Endothelial cell of umbilical vein (primary cell): ENCODE data around the gene MYO15A. TPM values are rescaled to one million over a fixed set of nuclear protein-coding genes. Genes with fewer than 3 reads are reported as not detected.

ENCODE experiments used
- BruUV-seq: library from RNA; stranded (reverse); fragments of 400-500 nt; replicated peaks from 2 replicates; lab custom pipeline; 2021; lab: Mats Ljungman, UMichigan
- CTCF ChIA-PET: fragments of 300-600, 350-600 bp; sonication (Branson Sonifier 250); formaldehyde crosslinking; loops from one replicate; lab custom pipeline; 2021; ENCODE audit warnings: antibody characterized with exemption, inconsistent platforms; lab: Charles Lee
- POLR2A ChIA-PET: fragments of 300-600, 350-600 bp; sonication (Branson Sonifier 250); formaldehyde crosslinking; loops from one replicate; lab custom pipeline; 2021; ENCODE audit warnings: antibody characterized with exemption, inconsistent platforms; lab: Charles Lee
- DNase-seq: peaks from one replicate; pipeline ENCODE4 v3.0.0-alpha.2; 2011; ENCODE audit warnings: low read depth, low spot score
- FAIRE-seq: peaks from 2 replicates; lab custom pipeline; 2011; peaks lifted over from hg19 to GRCh38; lab: Jason Lieb, UNC
- H2AFZ ChIP-seq: 2 replicates; pipeline ENCODE4 v1.6.0; 2012; ENCODE audit warnings: low read depth, low read length, control low read depth, inconsistent platforms
- H3K27ac ChIP-seq: 2 replicates; pipeline ENCODE4 v1.5.1; 2011; ENCODE audit warnings: low read depth, mild to moderate bottlenecking, control low read depth, low read length, moderate library complexity; ENCODE audit not compliant: insufficient read depth
- H3K27me3 ChIP-seq, 2 experiments: 2 replicates each; pipeline versions ENCODE4 v1.6.0 to v1.6.1; 2011; ENCODE audit warnings: low read length in 2 of 2, mixed read lengths in 1 of 2; ENCODE audit not compliant: control insufficient read depth in 2 of 2, insufficient read depth in 2 of 2
- H3K36me3 ChIP-seq, 2 experiments: 2 replicates in 1 of 2; 3 replicates in 1 of 2; pipeline ENCODE4 v1.5.1; 2011; ENCODE audit warnings: low read length in 2 of 2, mild to moderate bottlenecking in 1 of 2, moderate library complexity in 1 of 2; ENCODE audit not compliant: control insufficient read depth in 2 of 2, insufficient read depth in 2 of 2; ENCODE audit errors: extremely low read depth in 1 of 2
- H3K4me1 ChIP-seq: 3 replicates; pipeline ENCODE4 v1.5.1; 2011; ENCODE audit warnings: mild to moderate bottlenecking, low read length; ENCODE audit not compliant: control insufficient read depth, insufficient read depth; ENCODE audit errors: extremely low read depth
- H3K4me2 ChIP-seq: 2 replicates; pipeline ENCODE4 v1.6.1; 2011; ENCODE audit warnings: low read length, control low read depth, mixed read lengths; ENCODE audit not compliant: insufficient read depth
- H3K4me3 ChIP-seq, 3 experiments: fragments of 200-600 bp in 1 of 3; sonication (generic), shearing (Covaris generic) in 1 of 3; replicated peaks in 1 of 3; 2 replicates each; pipeline ENCODE4 v1.5.1; 2011 to 2016; ENCODE audit warnings: control low read depth in 3 of 3, low read length in 3 of 3, mild to moderate bottlenecking in 2 of 3, inconsistent platforms in 1 of 3, low read depth in 1 of 3, moderate library complexity in 1 of 3; ENCODE audit not compliant: insufficient read depth in 1 of 3
- H3K79me2 ChIP-seq: 2 replicates; pipeline ENCODE4 v1.6.0; 2012; ENCODE audit warnings: low read length, inconsistent platforms; ENCODE audit not compliant: control insufficient read depth, insufficient read depth
- H3K9ac ChIP-seq: replicated peaks from 2 replicates; pipeline ENCODE3; 2011; ENCODE audit warnings: low read length, control low read depth; ENCODE audit not compliant: insufficient read depth; ENCODE audit errors: extremely low read depth
- H3K9me1 ChIP-seq: replicated peaks from 3 replicates; pipeline ENCODE4 v1.6.0; 2011; ENCODE audit warnings: mild to moderate bottlenecking, low read length; ENCODE audit not compliant: control insufficient read depth, insufficient read depth; ENCODE audit errors: extremely low read depth
- H3K9me3 ChIP-seq: replicated peaks from 2 replicates; pipeline ENCODE4 v1.5.1; 2012; ENCODE audit warnings: low read length, inconsistent platforms; ENCODE audit not compliant: control insufficient read depth, insufficient read depth
- H4K20me1 ChIP-seq: replicated peaks from 2 replicates; pipeline ENCODE3; 2011; ENCODE audit warnings: mild to moderate bottlenecking, low read length; ENCODE audit not compliant: control insufficient read depth, insufficient read depth; ENCODE audit errors: extremely low read depth
- CTCF ChIP-seq, 2 donors: IDR thresholded peaks; 1 replicate in 1 of 2; 2 replicates in 1 of 2; pipeline ENCODE4 v1.5.1; 2011; ENCODE audit warnings: low read length in 2 of 2, mild to moderate bottlenecking in 2 of 2, moderate library complexity in 2 of 2, control low read depth in 1 of 2, inconsistent platforms in 1 of 2, low read depth in 1 of 2; ENCODE audit not compliant: insufficient read depth in 1 of 2; ENCODE audit errors: extremely low read depth in 1 of 2
- EZH2 ChIP-seq: IDR thresholded peaks from 2 replicates; pipeline ENCODE4 v1.6.1; 2012; ENCODE audit warnings: borderline replicate concordance, low read depth, mild to moderate bottlenecking, moderate library complexity, low read length, inconsistent platforms; ENCODE audit not compliant: severe bottlenecking
- FOS ChIP-seq: IDR thresholded peaks from 2 replicates; pipeline ENCODE4 v1.6.1; 2011; ENCODE audit warnings: mild to moderate bottlenecking, low read length, moderate library complexity, borderline replicate concordance; ENCODE audit not compliant: insufficient read depth
- GATA2 ChIP-seq: IDR thresholded peaks from 2 replicates; pipeline ENCODE4 v1.7.0; 2011; ENCODE audit warnings: low read depth, mild to moderate bottlenecking, moderate library complexity, mixed read lengths, low read length; ENCODE audit not compliant: insufficient read length, insufficient read depth
- JUN ChIP-seq: IDR thresholded peaks from 2 replicates; pipeline ENCODE4 v1.6.1; 2011; ENCODE audit warnings: borderline replicate concordance, low read depth; ENCODE audit not compliant: insufficient read length, insufficient read depth
- MAX ChIP-seq: IDR thresholded peaks from 2 replicates; pipeline ENCODE4 v1.6.1; 2011; ENCODE audit not compliant: insufficient read depth, insufficient read length
- MYC ChIP-seq: IDR thresholded peaks from one replicate; pipeline ENCODE4 v1.6.1; 2011; ENCODE audit warnings: mild to moderate bottlenecking, low read depth, low read length
- POLR2A ChIP-seq: IDR thresholded peaks from 2 replicates; pipeline ENCODE4 v1.6.1; 2012; ENCODE audit warnings: low read depth, mild to moderate bottlenecking, control low read depth, low read length
- POLR2AphosphoS5 ChIP-seq: IDR thresholded peaks from 2 replicates; pipeline ENCODE4 v1.6.1; 2012; ENCODE audit warnings: low read depth, mild to moderate bottlenecking, control low read depth, low read length, moderate library complexity; ENCODE audit not compliant: insufficient read depth
- dilution Hi-C: fragments of 300-500 bp; cut with MboI; formaldehyde crosslinking; loops from one replicate; pipeline ENCODE4 v1.15.0; 2019; ENCODE audit warnings: low sequenced_read_pairs; ENCODE audit not compliant: extremely low pct_ligation_motif_present
- intact Hi-C: fragments of 100-400 bp; cut with micrococcal nuclease; formaldehyde crosslinking; loops from one replicate; pipeline ENCODE4 v1.10.0; 2022
- polyA plus RNA-seq, 4 experiments: library from polyadenylated mRNA; depleted of rRNA in 3 of 4; stranded (reverse) in 3 of 4; unstranded in 1 of 4; fragments of >200 nt; gene quantifications; 2 replicates each; pipeline versions ENCODE4 v1.2.1 to v1.2.3, GENCODE V29; 2011 to 2012; ENCODE audit warnings: missing spikeins in 1 of 4
- total RNA-seq: library from RNA; stranded (reverse); gene quantifications from 2 replicates; pipeline ENCODE4 v1.2.3, GENCODE V29; 2021

The MYO15A gene
- total and polyA plus RNA-seq, 2 donors (not counting 3 experiments of a cell fraction or from before 2014, with no cell fraction given): 0.46 to 0.82 TPM

- H3K4me3 ChIP-seq: no peak overlapping the region
- H2AFZ ChIP-seq: no peak overlapping the region
- ChIA-PET POLR2A (no interaction called here), CTCF (no interaction called here)
- H3K4me1 ChIP-seq: peaks cover 12% of the 10 kb centered on the region
- no peak overlapping the region for H3K4me2 ChIP-seq
- no peak overlapping the region for H3K9ac ChIP-seq
- TF ChIP-seq GATA2 (no peak), CTCF (IDR thresholded peaks at IDR 0.05; ENCODE audit: extremely low read depth in 1 of 2, insufficient read depth in 1 of 2, low read depth in 1 of 2, low read length in 2 of 2) (no peak), MAX (no peak), POLR2A (no peak), FOS (no peak), EZH2 (no peak), POLR2AphosphoS5 (no peak), JUN (no peak), MYC (no peak)
- H3K9me3 ChIP-seq: no peaks in the 10 kb centered on the region
- H3K79me2 ChIP-seq: peaks cover 45% of the 10 kb centered on the region
- H3K27me3 ChIP-seq: no peaks in the 10 kb centered on the region
- H3K9me1 ChIP-seq: no peaks in the 10 kb centered on the region
- peaks cover 0 to 4% of the 10 kb centered on the region in 2 experiments for H3K36me3 ChIP-seq
- BruUV-seq: no TSS peak
- dilution Hi-C loops: no loop called here
- no peak for FAIRE-seq
- DNase-seq: no peak
- H3K27ac ChIP-seq: no peak overlapping the region
- intact Hi-C loops: no loop called here
- no peaks in the 10 kb centered on the region for H4K20me1 ChIP-seq
Measured at GRCh38 chr17:18228176-18228682, 119.7 kb downstream of the MYO15A start.
